Neural crest cell (in vitro differentiated cells): ENCODE results near the gene FNDC11. TPM values are rescaled to one million over a fixed set of nuclear protein-coding genes. Genes with fewer than 3 reads are reported as not detected.
A peak's percentile ranks its signal among the peaks of the same experiment; 100 is the strongest.

Experiments
- DNase-seq: peaks from one replicate; pipeline ENCODE4 v3.0.0; 2021; ENCODE audit warnings: low read depth, mixed read lengths, low spot score
- H3K27ac Mint-ChIP-seq: one replicate; pipeline ENCODE4 v1.8.0; 2021; ENCODE audit warnings: mild to moderate bottlenecking, mixed read lengths; ENCODE audit not compliant: unreplicated experiment
- H3K27me3 Mint-ChIP-seq: 2 replicates; pipeline ENCODE4 v1.8.0; 2021; ENCODE audit warnings: low read depth, mild to moderate bottlenecking, mixed read lengths
- H3K36me3 Mint-ChIP-seq: 2 replicates; pipeline ENCODE4 v1.8.0; 2021; ENCODE audit warnings: low read depth, mild to moderate bottlenecking, mixed read lengths
- H3K4me1 Mint-ChIP-seq: 2 replicates; pipeline ENCODE4 v1.8.0; 2021; ENCODE audit warnings: mixed read lengths
- H3K4me3 Mint-ChIP-seq: one replicate; pipeline ENCODE4 v1.8.0; 2021; ENCODE audit warnings: mild to moderate bottlenecking, mixed read lengths
- H3K9me3 Mint-ChIP-seq: 2 replicates; pipeline ENCODE4 v1.8.0; 2021; ENCODE audit warnings: mixed read lengths
- CTCF ChIP-seq: fragments of 200-600 bp; sonication (generic); conservative IDR thresholded peaks from 2 replicates; pipeline ENCODE4 v1.5.0; 2021; ENCODE audit warnings: antibody characterized with exemption, mild to moderate bottlenecking
- total RNA-seq: library from RNA; stranded (reverse); gene quantifications from 2 replicates; pipeline ENCODE4 v1.2.1, GENCODE V29; 2021

The FNDC11 gene
- total RNA-seq, 1 donor from 2014 or later = 1.9 TPM

- no peak for TF ChIP-seq CTCF
- DNase-seq = no peak
Observed at GRCh38 chr20:63527184-63527583, 26.8 kb upstream of the FNDC11 start.

GRCh38 chr20:63529180-63529860, 24.6 kb upstream of the FNDC11 start:
- TF ChIP-seq CTCF = no peak
- DNase-seq = no peak
- Mint-ChIP-seq H3K27ac (no peak overlapping the region), H3K4me3 (peak overlapping the region; percentile 69), H3K27me3 (peaks cover 9% of the 10 kb centered on the region), H3K9me3 (no peaks in the 10 kb centered on the region), H3K4me1 (peaks cover 26% of the 10 kb centered on the region), H3K36me3 (no peaks in the 10 kb centered on the region)

More at GRCh38 chr20:63527184-63527583, 26.8 kb upstream of the FNDC11 start:
- peaks cover 5% of the 10 kb centered on the region for H3K36me3 Mint-ChIP-seq
- peaks cover 9% of the 10 kb centered on the region for H3K27me3 Mint-ChIP-seq
- no peaks in the 10 kb centered on the region for H3K9me3 Mint-ChIP-seq
- peaks cover 29% of the 10 kb centered on the region for H3K4me1 Mint-ChIP-seq
- no peak overlapping the region for H3K27ac Mint-ChIP-seq
- H3K4me3 Mint-ChIP-seq = peak overlapping the region; percentile 14

- DNase-seq = no peak
- Mint-ChIP-seq H3K4me3 (no peak overlapping the region), H3K4me1 (peaks cover 18% of the 10 kb centered on the region), H3K36me3 (no peaks in the 10 kb centered on the region), H3K9me3 (no peaks in the 10 kb centered on the region), H3K27ac (no peak overlapping the region), H3K27me3 (peaks cover 9% of the 10 kb centered on the region)
- TF ChIP-seq CTCF = no peak
Observed at GRCh38 chr20:63529861-63530787, 23.8 kb upstream of the FNDC11 start.

- no peak overlapping the region for H3K4me3 Mint-ChIP-seq
- H3K4me1 Mint-ChIP-seq = peaks cover 16% of the 10 kb centered on the region
- H3K36me3 Mint-ChIP-seq = no peaks in the 10 kb centered on the region
- no peak for TF ChIP-seq CTCF
- no peak overlapping the region for H3K27ac Mint-ChIP-seq
- DNase-seq = no peak
- H3K9me3 Mint-ChIP-seq = no peaks in the 10 kb centered on the region
- H3K27me3 Mint-ChIP-seq = peaks cover 9% of the 10 kb centered on the region
Observed at GRCh38 chr20:63530788-63531160, 23.2 kb upstream of the FNDC11 start.

- Mint-ChIP-seq H3K4me1 (peaks cover 20% of the 10 kb centered on the region), H3K27me3 (peaks cover 9% of the 10 kb centered on the region), H3K27ac (peak overlapping the region; percentile 44), H3K9me3 (no peaks in the 10 kb centered on the region), H3K36me3 (no peaks in the 10 kb centered on the region), H3K4me3 (peak overlapping the region; percentile 4)
- DNase-seq = no peak
- TF ChIP-seq CTCF = no peak
Observed at GRCh38 chr20:63531686-63532448, 22.1 kb upstream of the FNDC11 start.
